NCI-H748 (cell line): ENCODE results near the gene JAKMIP1.
"Not testable (repeated sequence)": the region's sequence is repeated elsewhere in the genome, so short reads cannot be mapped to it uniquely, and the experiment has no call there.

Experiments
- DNase-seq: peaks from one replicate; lab custom pipeline; 2025; ENCODE audit not compliant: unreplicated experiment; lab: John Stamatoyannopoulos, UW

Gene JAKMIP1

DNA sequence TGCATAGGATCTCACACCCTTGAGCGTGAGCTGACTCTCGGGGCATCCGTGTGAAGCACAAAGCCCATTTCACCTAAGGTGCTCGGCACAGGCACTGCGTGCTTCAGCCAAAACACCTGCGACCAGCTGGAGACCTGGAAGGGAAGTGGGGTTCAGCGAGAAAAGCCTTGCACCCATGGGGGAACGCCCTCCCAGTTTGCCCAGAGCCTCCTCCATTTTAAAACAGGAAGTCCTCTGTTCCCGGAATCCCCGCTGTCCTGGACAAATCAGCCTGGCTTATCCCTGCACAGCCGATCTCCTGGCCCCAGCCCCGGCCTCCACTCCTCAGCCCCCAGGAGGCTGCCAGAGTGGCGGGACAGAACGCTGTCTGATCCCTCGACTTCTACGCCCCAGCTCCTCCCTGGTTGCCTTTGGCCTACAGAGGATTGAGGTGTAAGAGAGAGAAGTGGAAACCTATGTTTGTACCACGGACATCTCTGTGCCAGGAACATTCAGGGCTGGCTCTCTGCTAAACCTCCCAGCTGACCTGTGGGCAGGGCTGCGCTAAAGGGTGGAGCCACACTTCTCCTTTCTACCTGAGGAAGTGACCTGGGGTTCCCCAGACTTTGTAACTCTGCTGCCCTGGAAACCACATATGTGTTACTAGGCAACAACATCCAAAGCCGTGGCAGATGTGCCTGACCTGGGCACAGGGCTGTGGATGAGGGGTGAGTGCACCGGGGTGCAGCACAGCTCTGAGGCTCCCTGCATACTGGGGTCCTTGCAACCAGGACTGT, 178.3 kb downstream of the JAKMIP1 start:
- no peak for DNase-seq

DNA sequence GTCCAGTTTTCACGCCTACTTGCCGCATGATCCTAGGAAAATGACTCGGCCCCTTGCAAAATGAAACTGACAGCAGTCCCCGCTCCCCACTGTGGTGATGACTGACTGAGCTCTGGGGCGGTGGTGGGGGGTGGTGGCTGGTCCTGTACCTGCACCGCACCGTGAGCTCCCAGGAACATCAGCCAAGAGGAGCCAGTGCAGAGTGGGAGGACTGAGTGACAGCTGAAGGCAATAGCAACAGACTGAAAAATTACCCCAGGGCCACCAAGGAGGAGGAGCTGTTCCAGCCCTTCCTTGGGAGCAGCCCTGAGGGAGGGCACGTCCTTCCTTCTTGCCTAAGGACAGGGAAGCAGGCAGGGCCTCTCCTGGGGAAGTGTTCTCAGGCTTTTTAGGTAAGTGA, 179.7 kb downstream of the JAKMIP1 start:
- no peak for DNase-seq

GRCh38 chr4:6019316-6020263, 180.8 kb downstream of the JAKMIP1 start:
- DNase-seq, result peak; percentile 44

GRCh38 chr4:6018331-6018730, 182.0 kb downstream of the JAKMIP1 start, which contains the start of gene C4orf50:
C4orf50 (minus strand) TSS chr4:6018431.
- DNase-seq, result no peak

DNA sequence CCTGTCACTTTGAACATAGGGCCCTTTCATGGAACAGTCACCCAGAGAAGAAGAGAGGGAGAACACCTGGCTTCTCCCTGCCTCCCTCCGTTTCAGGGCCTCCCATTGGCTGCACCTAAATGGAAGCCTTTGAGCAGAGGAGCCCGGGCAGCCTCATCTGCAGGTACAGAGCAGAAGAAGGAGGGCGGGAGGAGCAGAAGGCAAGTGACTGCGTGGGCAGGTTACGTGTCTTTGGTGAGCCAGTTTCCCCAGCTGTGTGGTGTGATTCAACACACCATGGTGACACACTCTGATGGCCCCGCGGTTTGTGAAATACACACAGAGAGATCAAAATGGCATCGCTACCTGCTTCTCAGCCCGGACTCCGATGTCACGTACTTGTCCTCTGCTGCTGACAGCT, 182.5 kb downstream of the JAKMIP1 start:
- DNase-seq, result no peak

- no peak for DNase-seq
Measured at GRCh38 chr4:6017030-6017429, 183.3 kb downstream of the JAKMIP1 start.

DNA sequence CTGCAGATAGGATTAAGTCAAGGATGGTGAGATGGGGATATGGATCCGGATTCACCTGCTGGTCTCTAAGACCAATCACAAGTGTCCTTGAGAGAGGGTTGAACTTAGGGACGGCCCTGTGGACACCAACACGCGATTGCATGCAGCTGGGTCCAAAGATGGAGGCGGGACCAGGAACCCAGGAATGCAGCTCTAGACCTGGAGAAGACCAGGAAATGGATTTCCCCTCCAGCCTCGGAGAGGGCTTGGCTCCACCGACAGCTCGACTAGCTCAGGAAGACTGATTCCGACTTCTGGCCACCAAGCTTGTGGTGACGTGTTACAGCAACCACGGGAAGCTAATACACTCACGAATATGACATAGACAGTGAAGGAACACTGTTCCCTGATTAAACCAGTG, 186.8 kb downstream of the JAKMIP1 start:
- DNase-seq, result no peak

DNA sequence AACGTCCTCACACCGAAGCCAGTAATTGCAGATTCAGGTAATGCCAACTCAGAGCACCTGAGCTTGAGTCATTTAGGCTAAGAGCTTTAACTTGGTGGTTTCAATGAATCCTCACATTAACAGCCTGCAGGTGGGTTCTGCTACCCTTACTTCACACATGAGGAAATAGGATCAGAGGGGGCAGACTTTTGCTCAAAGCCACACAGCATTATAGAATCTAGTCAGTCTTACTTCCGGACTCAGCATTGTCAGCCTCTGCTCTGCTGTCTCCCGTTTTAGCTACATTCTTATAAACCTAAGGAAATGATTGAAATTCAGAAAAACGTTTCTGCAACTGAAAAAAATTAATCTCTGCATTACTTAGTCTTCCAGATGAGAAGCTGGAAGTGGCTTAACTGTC, 188.1 kb downstream of the JAKMIP1 start:
- DNase-seq, result no peak

DNA sequence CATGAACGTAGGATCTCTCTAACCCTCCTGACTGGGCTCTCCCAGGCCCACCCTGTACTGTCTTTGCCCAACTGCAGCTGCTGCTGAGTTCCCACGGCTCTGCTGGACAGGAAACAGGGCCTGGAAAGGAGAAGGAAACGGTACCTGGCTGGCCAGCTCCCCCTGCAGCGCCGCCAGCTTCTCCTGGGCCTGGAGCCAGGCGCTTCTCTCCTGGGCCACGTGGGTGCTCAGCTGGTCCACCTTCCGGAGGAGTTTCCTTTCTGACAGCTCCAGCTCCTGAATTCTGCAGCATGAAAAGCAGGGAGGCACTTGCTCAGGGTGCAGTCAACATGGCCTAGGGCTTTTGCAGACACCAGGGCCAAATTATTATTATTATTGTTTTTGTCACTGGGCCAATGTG, 188.7 kb downstream of the JAKMIP1 start:
- DNase-seq, result peak; percentile 24

DNA sequence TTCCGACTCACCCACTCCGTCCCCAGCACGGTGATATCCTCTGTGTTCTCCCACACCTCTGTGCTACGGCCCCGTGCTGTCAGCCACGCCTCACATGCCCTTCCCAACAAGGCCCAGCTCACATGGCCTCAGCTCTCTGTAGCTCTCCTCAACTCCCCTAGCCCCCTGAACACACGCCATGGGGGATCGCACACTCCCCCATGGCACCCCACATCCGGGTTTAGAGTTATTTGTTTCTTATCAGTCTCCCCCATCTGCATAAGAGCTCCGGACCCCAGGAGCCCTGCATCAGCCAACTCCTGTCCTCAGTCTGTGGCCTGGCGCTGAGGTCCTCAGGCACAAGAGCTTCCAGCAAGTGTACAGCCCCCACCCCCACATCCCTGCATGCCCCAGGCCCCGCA, 189.1 kb downstream of the JAKMIP1 start:
- DNase-seq, result no peak

GRCh38 chr4:6010789-6011188, 189.6 kb downstream of the JAKMIP1 start:
- no peak for DNase-seq

- DNase-seq, result no peak
Measured at GRCh38 chr4:6009452-6009851, 190.9 kb downstream of the JAKMIP1 start.

DNA sequence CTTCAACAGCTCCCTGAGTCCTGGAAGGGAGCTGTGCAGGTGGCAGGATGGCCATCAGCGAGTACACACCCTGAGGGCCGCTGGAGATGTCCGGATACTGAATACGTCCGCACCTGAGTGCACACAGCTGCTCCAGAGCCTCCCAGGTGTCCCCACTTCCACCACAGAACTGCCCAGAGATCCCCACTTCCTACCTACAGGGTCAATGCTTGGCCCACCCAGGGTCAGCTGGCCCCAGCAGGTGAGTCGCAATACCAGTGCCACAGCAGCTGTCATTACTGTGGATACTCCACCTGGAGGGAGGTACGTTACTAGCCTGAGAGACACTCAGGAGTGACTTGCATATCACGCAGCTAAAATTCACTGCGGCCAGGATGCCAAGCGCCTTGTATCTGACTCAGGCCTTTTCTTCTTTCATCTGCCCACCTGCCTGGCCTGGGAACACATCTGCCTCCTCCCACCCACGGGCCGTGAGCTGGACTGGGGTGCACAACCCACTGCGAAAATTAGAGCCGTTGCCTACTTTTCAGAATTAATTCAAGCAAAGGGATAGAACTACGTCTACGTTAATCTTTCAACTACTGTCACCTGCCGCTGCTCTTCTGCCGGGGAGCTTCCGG, 191.5 kb downstream of the JAKMIP1 start:
- peak; percentile 66 for DNase-seq

- DNase-seq, result no peak
Measured at GRCh38 chr4:6008092-6008551, 192.2 kb downstream of the JAKMIP1 start.

DNA sequence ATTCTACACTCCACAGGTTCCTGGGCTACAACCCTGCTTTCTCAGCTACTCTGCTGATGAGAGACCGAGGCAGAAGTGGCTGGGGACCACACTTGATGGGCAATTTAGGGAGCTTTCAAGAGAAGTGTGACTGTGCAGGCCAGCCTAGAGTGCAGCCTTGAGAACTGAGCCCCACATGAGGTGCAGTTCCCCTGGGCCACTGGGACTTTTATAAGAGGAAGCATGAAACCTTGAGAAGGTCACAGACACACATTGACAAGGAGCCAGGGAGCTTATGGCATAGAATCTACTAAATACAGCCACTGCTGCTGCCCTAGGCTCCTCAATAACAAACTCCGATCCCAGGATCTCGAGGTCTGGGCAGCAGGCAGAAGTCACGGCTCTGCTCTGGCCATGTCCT, 195.2 kb downstream of the JAKMIP1 start:
- DNase-seq, result no peak

DNA sequence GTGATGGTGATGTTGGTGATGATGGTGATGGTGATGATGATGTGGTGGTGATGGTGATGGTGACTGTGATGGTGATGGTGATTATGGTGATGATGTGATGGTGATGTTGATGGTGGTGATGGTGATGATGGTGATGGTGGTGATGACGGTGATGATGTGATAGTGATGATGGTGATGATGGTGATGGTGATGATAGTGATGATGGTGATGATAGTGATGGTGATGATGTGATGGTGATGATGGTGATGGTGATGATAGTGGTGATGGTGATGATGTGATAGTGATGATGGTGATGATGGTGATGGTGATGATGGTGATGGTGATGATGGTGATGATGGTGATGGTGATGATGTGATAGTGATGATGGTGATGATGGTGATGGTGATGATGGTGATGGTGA, 196.9 kb downstream of the JAKMIP1 start:
- not testable (repeated sequence) for DNase-seq

GRCh38 chr4:6002926-6003325, 197.4 kb downstream of the JAKMIP1 start:
- DNase-seq, result no peak

GRCh38 chr4:6002492-6002833, 197.9 kb downstream of the JAKMIP1 start:
- DNase-seq, result no peak

DNA sequence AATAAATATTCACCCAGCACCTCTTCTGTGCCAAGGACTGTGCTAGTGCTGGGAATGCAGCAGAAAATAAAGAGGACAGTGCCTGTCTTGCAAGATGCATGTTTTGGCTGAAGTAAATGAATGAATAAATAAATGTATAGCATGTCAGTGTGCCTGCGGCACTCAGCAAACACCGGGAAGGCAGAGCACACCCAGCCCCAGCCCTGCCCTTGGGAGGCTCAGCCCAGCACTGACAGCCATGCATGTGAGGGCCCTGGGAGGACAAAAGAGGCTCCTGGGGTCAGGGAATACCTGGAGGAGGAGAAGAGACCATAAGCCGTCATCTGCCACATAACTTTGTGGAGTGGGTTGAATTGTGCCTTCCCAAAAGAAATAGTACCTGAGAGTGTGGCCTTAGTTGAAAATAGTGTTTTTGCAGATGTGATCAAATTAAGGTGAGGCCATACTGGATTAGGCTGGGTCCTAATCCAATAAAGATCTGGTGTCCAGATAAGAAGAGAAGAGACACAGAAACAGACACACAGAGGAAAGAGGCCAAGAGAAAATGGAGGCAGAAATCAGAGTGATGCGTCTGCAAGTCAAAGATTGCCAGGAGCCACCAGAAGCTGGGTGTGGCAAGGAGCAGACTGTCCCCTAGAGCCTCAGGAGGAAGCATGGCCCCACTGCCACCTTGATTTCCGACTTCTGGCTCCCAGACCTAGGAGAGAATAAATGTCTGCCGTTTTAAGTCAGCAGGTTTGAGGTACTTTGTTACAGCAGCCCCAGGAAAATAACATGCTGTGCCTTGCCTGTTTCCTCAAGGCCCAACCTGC, 198.5 kb downstream of the JAKMIP1 start:
- DNase-seq, result no peak

DNA sequence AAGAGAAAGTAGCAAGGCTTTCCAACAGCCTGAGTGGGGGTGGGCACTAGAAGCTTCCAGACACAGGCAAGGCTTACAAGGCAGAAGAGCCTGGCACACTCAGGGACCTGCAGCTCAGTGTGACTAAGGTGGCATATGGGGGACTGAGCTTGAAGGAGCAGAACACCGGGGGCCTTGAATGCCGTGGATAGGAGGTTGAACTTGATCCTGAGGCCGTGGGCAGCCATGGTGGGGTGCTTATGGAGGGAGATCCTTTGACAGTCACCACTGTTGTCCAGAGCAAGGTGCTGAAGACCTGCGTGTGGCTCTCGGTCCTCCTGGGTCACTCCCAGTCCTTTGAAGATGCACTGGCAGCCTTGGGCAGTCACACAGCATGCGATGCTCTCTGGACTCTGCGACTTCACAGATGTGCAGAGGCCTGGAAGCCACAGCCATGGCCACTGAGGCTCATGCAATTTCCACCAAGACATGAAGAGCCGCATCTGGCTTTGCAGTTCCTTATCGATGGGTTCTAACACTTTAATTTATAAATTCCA, 200.5 kb downstream of the JAKMIP1 start:
- DNase-seq, result no peak
